Germinal center (tissue), 1 donor: ENCODE data around the gene ZNF609.
A peak's percentile ranks its signal among the peaks of the same experiment; 100 is the strongest.

Experiments used
- DNase-seq: peaks from one replicate; pipeline ENCODE4 v3.0.0; 2012; ENCODE audit warnings: mixed read lengths, low spot score

The ZNF609 gene

GRCh38 chr15:64536244-64536836, 76.0 kb downstream of the ZNF609 start:
- peak; percentile 8 for DNase-seq

- DNase-seq: no peak
Measured at GRCh38 chr15:64542091-64542490, 81.7 kb downstream of the ZNF609 start.

- no peak for DNase-seq
Measured at GRCh38 chr15:64544450-64544849, 84.1 kb downstream of the ZNF609 start.

- DNase-seq: no peak
Measured at GRCh38 chr15:64547275-64547674, 86.9 kb downstream of the ZNF609 start.

- DNase-seq: no peak
Measured at GRCh38 chr15:64548235-64548634, 87.9 kb downstream of the ZNF609 start.

- DNase-seq: no peak
Measured at GRCh38 chr15:64549860-64550259, 89.5 kb downstream of the ZNF609 start.

- no peak for DNase-seq
Measured at GRCh38 chr15:64552281-64552948, 92.0 kb downstream of the ZNF609 start.

- DNase-seq: no peak
Measured at GRCh38 chr15:64558460-64559179, 98.2 kb downstream of the ZNF609 start.

GRCh38 chr15:64559243-64559642, 98.9 kb downstream of the ZNF609 start:
- no peak for DNase-seq

- DNase-seq: no peak
Measured at GRCh38 chr15:64560501-64560900, 100.1 kb downstream of the ZNF609 start.

- no peak for DNase-seq
Measured at GRCh38 chr15:64560998-64561397, 100.6 kb downstream of the ZNF609 start.

- DNase-seq: no peak
Measured at GRCh38 chr15:64562003-64562640, 101.7 kb downstream of the ZNF609 start.

- DNase-seq: no peak
Measured at GRCh38 chr15:64566102-64566501, 105.7 kb downstream of the ZNF609 start.

- no peak for DNase-seq
Measured at GRCh38 chr15:64566629-64567427, 106.5 kb downstream of the ZNF609 start.

GRCh38 chr15:64568765-64569164, 108.4 kb downstream of the ZNF609 start:
- DNase-seq: no peak

- DNase-seq: peak; percentile 51
Measured at GRCh38 chr15:64571857-64572291, 111.5 kb downstream of the ZNF609 start.

- no peak for DNase-seq
Measured at GRCh38 chr15:64572856-64573255, 112.5 kb downstream of the ZNF609 start.

GRCh38 chr15:64574301-64575017, 114.1 kb downstream of the ZNF609 start:
- peak; percentile 15 for DNase-seq

- DNase-seq: no peak
Measured at GRCh38 chr15:64580696-64581407, 120.5 kb downstream of the ZNF609 start.

- no peak for DNase-seq
Measured at GRCh38 chr15:64581408-64581761, 121.0 kb downstream of the ZNF609 start.

- no peak for DNase-seq
Measured at GRCh38 chr15:64582202-64582601, 121.8 kb downstream of the ZNF609 start.
